SK-N-SH (cell line): ENCODE data around the gene RAB8B. TPM values are rescaled to one million over a fixed set of nuclear protein-coding genes. Genes with fewer than 3 reads are reported as not detected.

Experiments used
- CTCF ChIA-PET: fragments of 300-600, 350-600 bp; formaldehyde crosslinking; extraction: SDS; loops from one replicate; lab custom pipeline; 2021; lab: Yijun Ruan, JAX
- POLR2A ChIA-PET: fragments of 350-600 bp; sonication (Branson Sonifier 250); formaldehyde crosslinking; extraction: SDS; loops from one replicate; lab custom pipeline; 2020; ENCODE audit warnings: antibody characterized with exemption, inconsistent platforms; lab: Yijun Ruan, JAX
- DNase-seq: peaks from one replicate; pipeline ENCODE4 v3.0.0; 2012
- H2AFZ ChIP-seq: fragments of 200-600 bp; sonication (generic); 2 replicates; pipeline ENCODE4 v1.8.1; 2016; ENCODE audit warnings: antibody characterized with exemption, mild to moderate bottlenecking, low read depth
- H3F3A ChIP-seq: fragments of 200-600 bp; sonication (generic); replicated peaks from 2 replicates; pipeline ENCODE3; 2016; ENCODE audit warnings: antibody characterized with exemption, mild to moderate bottlenecking; ENCODE audit not compliant: insufficient read depth
- H3K27ac ChIP-seq, 2 experiments: fragments of 200-500 bp in 1 of 2; fragments of 200-600 bp in 1 of 2; sonication (Bioruptor generic) in 1 of 2; sonication (generic), shearing (Covaris generic) in 1 of 2; 2 replicates each; pipeline versions ENCODE4 v1.5.1 to v1.6.1; 2014 to 2016; ENCODE audit warnings: low read depth in 2 of 2, inconsistent platforms in 1 of 2, low read length in 1 of 2, mild to moderate bottlenecking in 1 of 2, mixed read lengths in 1 of 2
- H3K27me3 ChIP-seq: fragments of 200-600 bp; sonication (generic), shearing (Covaris generic); 2 replicates; pipeline ENCODE4 v1.6.1; 2016; ENCODE audit warnings: mixed run types; ENCODE audit not compliant: insufficient read depth
- H3K36me3 ChIP-seq, 2 experiments: fragments of 200-500 bp in 1 of 2; fragments of 200-600 bp in 1 of 2; sonication (Bioruptor generic) in 1 of 2; sonication (generic) in 1 of 2; replicated peaks in 1 of 2; 2 replicates each; pipeline versions ENCODE3 to v1.5.1; 2014 to 2016; ENCODE audit warnings: low read length in 1 of 2, mild to moderate bottlenecking in 1 of 2; ENCODE audit not compliant: insufficient read depth in 2 of 2, control insufficient read depth in 1 of 2
- H3K4me1 ChIP-seq, 2 experiments: fragments of 200-500 bp in 1 of 2; fragments of 200-600 bp in 1 of 2; sonication (Bioruptor generic) in 1 of 2; sonication (generic), shearing (Covaris generic) in 1 of 2; 2 replicates each; pipeline versions ENCODE4 v1.5.1 to v1.6.1; 2014 to 2016; ENCODE audit warnings: low read depth in 1 of 2, low read length in 1 of 2, mixed run types in 1 of 2; ENCODE audit not compliant: insufficient read depth in 2 of 2, control insufficient read depth in 1 of 2
- H3K4me2 ChIP-seq: fragments of 200-600 bp; sonication (generic), shearing (Covaris generic); 2 replicates; pipeline ENCODE4 v1.6.1; 2017; ENCODE audit warnings: mixed run types
- H3K4me3 ChIP-seq, 2 experiments: fragments of 200-500 bp in 1 of 2; fragments of 200-600 bp in 1 of 2; sonication (Bioruptor generic) in 1 of 2; sonication (generic), shearing (Covaris generic) in 1 of 2; 2 replicates each; pipeline versions ENCODE4 v1.5.1 to v1.8.1; 2014 to 2016; ENCODE audit warnings: low read depth in 2 of 2, inconsistent platforms in 1 of 2, low read length in 1 of 2, mild to moderate bottlenecking in 1 of 2, mixed read lengths in 1 of 2, moderate library complexity in 1 of 2
- H3K79me2 ChIP-seq: fragments of 200-600 bp; sonication (generic); 2 replicates; pipeline ENCODE4 v1.8.1; 2017; ENCODE audit warnings: mild to moderate bottlenecking; ENCODE audit not compliant: insufficient read depth
- H3K9ac ChIP-seq: fragments of 200-600 bp; sonication (generic); 2 replicates; pipeline ENCODE4 v1.6.1; 2017; ENCODE audit warnings: mixed run types
- H3K9me2 ChIP-seq: fragments of 200-600 bp; sonication (generic); 2 replicates; pipeline ENCODE4 v1.6.1; 2017; ENCODE audit warnings: mixed run types
- H3K9me3 ChIP-seq: fragments of 200-600 bp; sonication (generic); 2 replicates; pipeline ENCODE4 v1.6.1; 2017; ENCODE audit warnings: mixed run types, mild to moderate bottlenecking, moderate library complexity
- H4K20me1 ChIP-seq: fragments of 200-600 bp; sonication (generic); 2 replicates; pipeline ENCODE4 v1.6.1; 2017; ENCODE audit warnings: mild to moderate bottlenecking, mixed run types; ENCODE audit not compliant: insufficient read depth
- CTCF ChIP-seq: fragments of 200-600 bp; sonication (generic); IDR thresholded peaks from 2 replicates; pipeline ENCODE4 v1.6.1; 2017; ENCODE audit warnings: antibody characterized with exemption, mild to moderate bottlenecking, moderate library complexity
- ELF1 ChIP-seq: IDR thresholded peaks from 2 replicates; pipeline ENCODE4 v1.4.0; 2012
- FOSL2 ChIP-seq: IDR thresholded peaks from 2 replicates; pipeline ENCODE4 v1.4.0; 2012; ENCODE audit warnings: low read depth, mild to moderate bottlenecking, moderate library complexity, borderline replicate concordance
- FOXM1 ChIP-seq: IDR thresholded peaks from 2 replicates; pipeline ENCODE4 v1.4.0; 2012; ENCODE audit warnings: low read depth, mild to moderate bottlenecking
- GABPA ChIP-seq: IDR thresholded peaks from 2 replicates; pipeline ENCODE4 v1.4.0; 2012; ENCODE audit warnings: low read depth, mild to moderate bottlenecking
- IRF3 ChIP-seq: fragments of 150-350 bp; IDR thresholded peaks from 2 replicates; pipeline ENCODE4 v1.6.1; 2016; ENCODE audit warnings: mild to moderate bottlenecking, low read depth, low read length
- JUND ChIP-seq: IDR thresholded peaks from 2 replicates; pipeline ENCODE4 v1.4.0; 2012
- POLR2AphosphoS5 ChIP-seq: IDR thresholded peaks from 2 replicates; pipeline ENCODE4 v1.6.1; 2012; ENCODE audit warnings: low read depth, low read length
- RAD21 ChIP-seq: IDR thresholded peaks from 2 replicates; pipeline ENCODE4 v1.6.1; 2012; ENCODE audit warnings: mild to moderate bottlenecking, low read length
- RFX5 ChIP-seq: IDR thresholded peaks from 2 replicates; pipeline ENCODE4 v1.6.1; 2012; ENCODE audit warnings: mild to moderate bottlenecking, improper control_type of control experiment, low read length
- RXRA ChIP-seq: IDR thresholded peaks from 2 replicates; pipeline ENCODE4 v1.4.0; 2012; ENCODE audit warnings: low read depth, mild to moderate bottlenecking, borderline replicate concordance
- SIN3A ChIP-seq: IDR thresholded peaks from 2 replicates; pipeline ENCODE4 v1.6.1; 2012; ENCODE audit warnings: low read depth, mild to moderate bottlenecking, low read length, moderate library complexity, borderline replicate concordance
- WGBS: methylation state at CpG from one replicate; pipeline ENCODE4 v1.1.6; 2017; ENCODE audit warnings: low lambda C conversion rate; 5-methylcytosine and 5-hydroxymethylcytosine counted together
- polyA plus RNA-seq, 3 experiments: library from polyadenylated mRNA; depleted of rRNA; stranded (reverse); fragments of >200 nt; gene quantifications; 2 replicates each; pipeline ENCODE4 v1.2.3, GENCODE V29; 2012
- TF ChIP-seq, protein P1 (sequence below): IDR thresholded peaks from 2 replicates; pipeline ENCODE4; 2012
- TF ChIP-seq, protein P2 (sequence below): IDR thresholded peaks from 2 replicates; pipeline ENCODE4 v1.4.0; 2012; ENCODE audit warnings: low read depth, borderline replicate concordance

Gene RAB8B
- polyA plus RNA-seq, 1 of the 3 experiments (the other 2 are of a cell fraction) = 5.4 TPM

- H3K4me3 ChIP-seq = peak overlapping the region; percentile 75 to 76
- H3K27ac ChIP-seq = peak overlapping the region; percentile 97 to 99
- no peaks in the 10 kb centered on the region for H3K9me2 ChIP-seq
- no peaks in the 10 kb centered on the region for H3K27me3 ChIP-seq
- H3K36me3 ChIP-seq = peaks cover 18 to 30% of the 10 kb centered on the region in 2 experiments
- H3K9me3 ChIP-seq = no peaks in the 10 kb centered on the region
- peaks cover 39% of the 10 kb centered on the region for H3F3A ChIP-seq
- ChIA-PET POLR2A (interaction anchor here (0.6 to 1.9 kb wide), 7 partner anchors 11 to 1230 kb away, joined by 3 to 9 read pairs (median 3); partner anchors contain the start of genes APH1B, LACTB and TRIP4), CTCF (interaction anchor here (1.0 to 1.3 kb wide), 3 partner anchors 17 to 110 kb away, joined by 3 read pairs; no protein-coding TSS in a partner anchor)
- H3K4me2 ChIP-seq = peak overlapping the region; percentile 74
- H4K20me1 ChIP-seq = peaks cover 23% of the 10 kb centered on the region; the same call in 1 of the 2 replicates
- H3K4me1 ChIP-seq = peaks cover 3 to 8% of the 10 kb centered on the region in 2 experiments; a peak in 1 of 4 replicates
- 5% methylated on average over 18 of the region's 18 CpGs for WGBS
- H3K79me2 ChIP-seq = peaks cover 52% of the 10 kb centered on the region
- H2AFZ ChIP-seq = peak overlapping the region; percentile 82
- peak; percentile 80 for DNase-seq
- TF ChIP-seq FOXM1 = 0 out of 2 replicates have a peak, but pooled peaks have one; percentile 18
- no peak; the same call in 1 of the 2 replicates for TF ChIP-seq RAD21
- TF ChIP-seq, protein P1, sequence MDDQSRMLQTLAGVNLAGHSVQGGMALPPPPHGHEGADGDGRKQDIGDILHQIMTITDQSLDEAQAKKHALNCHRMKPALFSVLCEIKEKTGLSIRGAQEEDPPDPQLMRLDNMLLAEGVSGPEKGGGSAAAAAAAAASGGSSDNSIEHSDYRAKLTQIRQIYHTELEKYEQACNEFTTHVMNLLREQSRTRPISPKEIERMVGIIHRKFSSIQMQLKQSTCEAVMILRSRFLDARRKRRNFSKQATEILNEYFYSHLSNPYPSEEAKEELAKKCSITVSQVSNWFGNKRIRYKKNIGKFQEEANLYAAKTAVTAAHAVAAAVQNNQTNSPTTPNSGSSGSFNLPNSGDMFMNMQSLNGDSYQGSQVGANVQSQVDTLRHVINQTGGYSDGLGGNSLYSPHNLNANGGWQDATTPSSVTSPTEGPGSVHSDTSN = peak; percentile 45
- TF ChIP-seq, protein P2, sequence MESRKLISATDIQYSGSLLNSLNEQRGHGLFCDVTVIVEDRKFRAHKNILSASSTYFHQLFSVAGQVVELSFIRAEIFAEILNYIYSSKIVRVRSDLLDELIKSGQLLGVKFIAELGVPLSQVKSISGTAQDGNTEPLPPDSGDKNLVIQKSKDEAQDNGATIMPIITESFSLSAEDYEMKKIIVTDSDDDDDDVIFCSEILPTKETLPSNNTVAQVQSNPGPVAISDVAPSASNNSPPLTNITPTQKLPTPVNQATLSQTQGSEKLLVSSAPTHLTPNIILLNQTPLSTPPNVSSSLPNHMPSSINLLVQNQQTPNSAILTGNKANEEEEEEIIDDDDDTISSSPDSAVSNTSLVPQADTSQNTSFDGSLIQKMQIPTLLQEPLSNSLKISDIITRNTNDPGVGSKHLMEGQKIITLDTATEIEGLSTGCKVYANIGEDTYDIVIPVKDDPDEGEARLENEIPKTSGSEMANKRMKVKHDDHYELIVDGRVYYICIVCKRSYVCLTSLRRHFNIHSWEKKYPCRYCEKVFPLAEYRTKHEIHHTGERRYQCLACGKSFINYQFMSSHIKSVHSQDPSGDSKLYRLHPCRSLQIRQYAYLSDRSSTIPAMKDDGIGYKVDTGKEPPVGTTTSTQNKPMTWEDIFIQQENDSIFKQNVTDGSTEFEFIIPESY = no peak
- peak; percentile 41; the same call in 1 of the 2 replicates for TF ChIP-seq CTCF
- 0 out of 2 replicates have a peak, but pooled peaks have one; percentile 23 for TF ChIP-seq SIN3A
- no peak for TF ChIP-seq ELF1
- no peak for TF ChIP-seq RXRA
- peak; percentile 11; the same call in 1 of the 2 replicates for TF ChIP-seq JUND
- TF ChIP-seq POLR2AphosphoS5 = no peak
- no peak for TF ChIP-seq IRF3
- no peak for TF ChIP-seq GABPA
- TF ChIP-seq FOSL2 = no peak
- TF ChIP-seq RFX5 = no peak
- H3K9ac ChIP-seq = peak overlapping the region; percentile 96
These were observed 31.4 kb upstream of the RAB8B start for GRCh38 chr15:63157891-63158431.
